ENCODE data around the gene AP5S1. TPM values are rescaled to one million over a fixed set of nuclear protein-coding genes. Genes with fewer than 3 reads are reported as not detected.

AP5S1 gene
- total and polyA plus RNA-seq, 7 donors = 11.0 to 25.2 (median 12.2) TPM

GRCh38 chr20:3804781-3805180, 15.6 kb upstream of the AP5S1 start:
- no peaks in the 10 kb centered on the region for H3K9me3 ChIP-seq
- H3K27ac ChIP-seq = peak overlapping the region; percentile 86
- peaks cover 0 to 41% of the 10 kb centered on the region in 2 donors for H3K36me3 ChIP-seq (ENCODE audit: insufficient read depth in 1 of 2, low read depth in 1 of 2)
- no peak overlapping the region for H3K4me3 ChIP-seq
- no peaks in the 10 kb centered on the region for H3K27me3 ChIP-seq (ENCODE audit: insufficient read depth in 3 of 3, low read length in 2 of 3)
- peaks cover 32% of the 10 kb centered on the region for H3K4me1 ChIP-seq
- intact Hi-C loops (cut with DNase I) = no loop called here
- TF ChIP-seq, protein P1, sequence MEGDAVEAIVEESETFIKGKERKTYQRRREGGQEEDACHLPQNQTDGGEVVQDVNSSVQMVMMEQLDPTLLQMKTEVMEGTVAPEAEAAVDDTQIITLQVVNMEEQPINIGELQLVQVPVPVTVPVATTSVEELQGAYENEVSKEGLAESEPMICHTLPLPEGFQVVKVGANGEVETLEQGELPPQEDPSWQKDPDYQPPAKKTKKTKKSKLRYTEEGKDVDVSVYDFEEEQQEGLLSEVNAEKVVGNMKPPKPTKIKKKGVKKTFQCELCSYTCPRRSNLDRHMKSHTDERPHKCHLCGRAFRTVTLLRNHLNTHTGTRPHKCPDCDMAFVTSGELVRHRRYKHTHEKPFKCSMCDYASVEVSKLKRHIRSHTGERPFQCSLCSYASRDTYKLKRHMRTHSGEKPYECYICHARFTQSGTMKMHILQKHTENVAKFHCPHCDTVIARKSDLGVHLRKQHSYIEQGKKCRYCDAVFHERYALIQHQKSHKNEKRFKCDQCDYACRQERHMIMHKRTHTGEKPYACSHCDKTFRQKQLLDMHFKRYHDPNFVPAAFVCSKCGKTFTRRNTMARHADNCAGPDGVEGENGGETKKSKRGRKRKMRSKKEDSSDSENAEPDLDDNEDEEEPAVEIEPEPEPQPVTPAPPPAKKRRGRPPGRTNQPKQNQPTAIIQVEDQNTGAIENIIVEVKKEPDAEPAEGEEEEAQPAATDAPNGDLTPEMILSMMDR (IDR thresholded peaks at IDR 0.05) = no peak
- DNase-seq (peak in 1 of 2 donors; percentile 26), ATAC-seq (no peak)
- WGBS, 3 donors = 85 to 89% (median 86%) methylated on average over 11 of the region's 11 CpGs

- Histone ChIP-seq H3K9me3 (no peaks in the 10 kb centered on the region), H3K4me3 (peak overlapping the region; percentile 28), H3K27me3 (ENCODE audit: insufficient read depth in 3 of 3, low read length in 2 of 3) (no peaks in the 10 kb centered on the region), H3K4me1 (peaks cover 57% of the 10 kb centered on the region), H3K36me3 (ENCODE audit: insufficient read depth in 1 of 2, low read depth in 1 of 2) (peaks cover 0 to 11% of the 10 kb centered on the region in 2 donors), H3K27ac (peak overlapping the region; percentile 86)
- DNase-seq (no peak), ATAC-seq (no peak)
- WGBS, 3 donors = 80 to 85% (median 81%) methylated on average over 3 of the region's 3 CpGs
- TF ChIP-seq, protein P1 (IDR thresholded peaks at IDR 0.05) = no peak
- intact Hi-C loops (cut with DNase I) = no loop called here
Observed at GRCh38 chr20:3808544-3808943, 11.8 kb upstream of the AP5S1 start.

GRCh38 chr20:3811467-3812258, 8.7 kb upstream of the AP5S1 start:
- ATAC-seq (peak; percentile 90 to 94 (median 92)), DNase-seq (peak; percentile 99)
- TF ChIP-seq, protein P1 (IDR thresholded peaks at IDR 0.05) = no peak
- WGBS, 3 donors = 1% methylated on average over 20 of the region's 20 CpGs
- Histone ChIP-seq H3K4me3 (peak overlapping the region; percentile 67), H3K9me3 (no peaks in the 10 kb centered on the region), H3K4me1 (peaks cover 45% of the 10 kb centered on the region), H3K27ac (peak overlapping the region; percentile 82), H3K36me3 (ENCODE audit: insufficient read depth in 1 of 2, low read depth in 1 of 2) (no peaks in the 10 kb centered on the region), H3K27me3 (ENCODE audit: insufficient read depth in 3 of 3, low read length in 2 of 3) (no peaks in the 10 kb centered on the region)
- intact Hi-C loops (cut with DNase I) = no loop called here

DNA sequence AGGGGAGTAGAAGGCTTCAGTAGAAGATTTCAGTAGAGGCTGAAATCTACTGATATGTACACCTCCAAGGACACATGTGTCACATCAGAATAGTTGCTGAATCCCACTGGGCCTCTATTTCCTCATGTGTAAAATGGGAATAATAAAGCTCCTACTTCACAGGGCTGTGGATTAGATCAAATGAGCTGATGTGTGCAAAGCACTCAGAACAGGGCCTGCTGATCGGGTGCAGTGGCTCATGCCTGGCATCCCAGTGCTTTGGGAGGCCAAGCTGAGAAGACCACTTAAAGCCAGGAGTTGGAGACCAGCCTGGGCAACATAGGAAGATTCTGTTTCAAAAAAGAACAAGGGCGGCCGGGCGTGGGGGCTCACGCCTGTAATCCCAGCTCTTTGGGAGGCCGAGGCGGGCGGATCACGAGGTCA, 8.1 kb upstream of the AP5S1 start:
- intact Hi-C loops (cut with DNase I) = no loop called here
- TF ChIP-seq, protein P1 (IDR thresholded peaks at IDR 0.05) = no peak
- Histone ChIP-seq H3K4me3 (peak overlapping the region; percentile 67), H3K4me1 (peaks cover 39% of the 10 kb centered on the region), H3K27me3 (ENCODE audit: insufficient read depth in 3 of 3, low read length in 2 of 3) (no peaks in the 10 kb centered on the region), H3K36me3 (ENCODE audit: insufficient read depth in 1 of 2, low read depth in 1 of 2) (no peaks in the 10 kb centered on the region), H3K27ac (peak overlapping the region; percentile 82), H3K9me3 (no peaks in the 10 kb centered on the region)
- ATAC-seq (no peak), DNase-seq (no peak)
- WGBS, 3 donors = 82 to 90% (median 88%) methylated on average over 7 to 9 of the region's 9 CpGs

Measured in psoas muscle (tissue), 8 donors.